NCI-H1092 (cell line): Measurements from ENCODE around the gene SNUPN.
"Not testable (repeated sequence)": the region's sequence is repeated elsewhere in the genome, so short reads cannot be mapped to it uniquely, and the experiment has no call there.

Experiments used
- DNase-seq: peaks from one replicate; lab custom pipeline; 2025; lab: John Stamatoyannopoulos, UW

Gene SNUPN

GRCh38 chr15:75582943-75583342 lies 42.6 kb downstream of the SNUPN start:
- not testable (repeated sequence) for DNase-seq

- DNase-seq: peak; percentile 65
Observed at GRCh38 chr15:75578948-75579920, 46.3 kb downstream of the SNUPN start, which contains the start of gene PTPN9. TSS of gene PTPN9 (minus strand) at chr15:75579315. CDS start at chr15:75578776, 539 bp downstream.

- DNase-seq: no peak
Observed at GRCh38 chr15:75578173-75578947, 47.2 kb downstream of the SNUPN start.

- DNase-seq: no peak
Observed at GRCh38 chr15:75577401-75578172, 47.9 kb downstream of the SNUPN start.

GRCh38 chr15:75573648-75574384 lies 51.7 kb downstream of the SNUPN start:
- no peak for DNase-seq

GRCh38 chr15:75570126-75570845 lies 55.2 kb downstream of the SNUPN start:
- no peak for DNase-seq

GRCh38 chr15:75565062-75565970 lies 60.2 kb downstream of the SNUPN start:
- DNase-seq: no peak

GRCh38 chr15:75561888-75562287 lies 63.6 kb downstream of the SNUPN start:
- no peak for DNase-seq

- DNase-seq: not testable (repeated sequence)
Observed at GRCh38 chr15:75559360-75559759, 66.2 kb downstream of the SNUPN start.

GRCh38 chr15:75558955-75559354 lies 66.6 kb downstream of the SNUPN start:
- not testable (repeated sequence) for DNase-seq

GRCh38 chr15:75554717-75555116 lies 70.8 kb downstream of the SNUPN start:
- no peak for DNase-seq

GRCh38 chr15:75553659-75554058 lies 71.9 kb downstream of the SNUPN start:
- DNase-seq: no peak

GRCh38 chr15:75551091-75551490 lies 74.4 kb downstream of the SNUPN start:
- DNase-seq: no peak
